ENCODE measurements around the gene SPACA6.

GRCh38 chr19:51695702-51696315 is 2.7 kb downstream of the SPACA6 start:
- TF ChIP-seq, protein P1, sequence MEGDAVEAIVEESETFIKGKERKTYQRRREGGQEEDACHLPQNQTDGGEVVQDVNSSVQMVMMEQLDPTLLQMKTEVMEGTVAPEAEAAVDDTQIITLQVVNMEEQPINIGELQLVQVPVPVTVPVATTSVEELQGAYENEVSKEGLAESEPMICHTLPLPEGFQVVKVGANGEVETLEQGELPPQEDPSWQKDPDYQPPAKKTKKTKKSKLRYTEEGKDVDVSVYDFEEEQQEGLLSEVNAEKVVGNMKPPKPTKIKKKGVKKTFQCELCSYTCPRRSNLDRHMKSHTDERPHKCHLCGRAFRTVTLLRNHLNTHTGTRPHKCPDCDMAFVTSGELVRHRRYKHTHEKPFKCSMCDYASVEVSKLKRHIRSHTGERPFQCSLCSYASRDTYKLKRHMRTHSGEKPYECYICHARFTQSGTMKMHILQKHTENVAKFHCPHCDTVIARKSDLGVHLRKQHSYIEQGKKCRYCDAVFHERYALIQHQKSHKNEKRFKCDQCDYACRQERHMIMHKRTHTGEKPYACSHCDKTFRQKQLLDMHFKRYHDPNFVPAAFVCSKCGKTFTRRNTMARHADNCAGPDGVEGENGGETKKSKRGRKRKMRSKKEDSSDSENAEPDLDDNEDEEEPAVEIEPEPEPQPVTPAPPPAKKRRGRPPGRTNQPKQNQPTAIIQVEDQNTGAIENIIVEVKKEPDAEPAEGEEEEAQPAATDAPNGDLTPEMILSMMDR (conservative IDR thresholded peaks at IDR 0.05; ENCODE audit: low read length): no peak
- no peak for TF ChIP-seq EZH2phosphoT487 (IDR thresholded peaks at IDR 0.05; ENCODE audit: borderline replicate concordance)
